SK-N-SH (cell line): Measurements from ENCODE around the gene CCL4. TPM values are rescaled to one million over a fixed set of nuclear protein-coding genes. Genes with fewer than 3 reads are reported as not detected.

Experiments used
- CTCF ChIA-PET: fragments of 300-600, 350-600 bp; formaldehyde crosslinking; extraction: SDS; loops from one replicate; lab custom pipeline; 2021; lab: Yijun Ruan, JAX
- POLR2A ChIA-PET: fragments of 350-600 bp; sonication (Branson Sonifier 250); formaldehyde crosslinking; extraction: SDS; loops from one replicate; lab custom pipeline; 2020; ENCODE audit warnings: antibody characterized with exemption, inconsistent platforms; lab: Yijun Ruan, JAX
- DNase-seq: peaks from one replicate; pipeline ENCODE4 v3.0.0; 2012
- H2AFZ ChIP-seq: fragments of 200-600 bp; sonication (generic); 2 replicates; pipeline ENCODE4 v1.8.1; 2016; ENCODE audit warnings: antibody characterized with exemption, mild to moderate bottlenecking, low read depth
- H3F3A ChIP-seq: fragments of 200-600 bp; sonication (generic); replicated peaks from 2 replicates; pipeline ENCODE3; 2016; ENCODE audit warnings: antibody characterized with exemption, mild to moderate bottlenecking; ENCODE audit not compliant: insufficient read depth
- H3K27ac ChIP-seq, 2 experiments: fragments of 200-500 bp in 1 of 2; fragments of 200-600 bp in 1 of 2; sonication (Bioruptor generic) in 1 of 2; sonication (generic), shearing (Covaris generic) in 1 of 2; 2 replicates each; pipeline versions ENCODE4 v1.5.1 to v1.6.1; 2014 to 2016; ENCODE audit warnings: low read depth in 2 of 2, inconsistent platforms in 1 of 2, low read length in 1 of 2, mild to moderate bottlenecking in 1 of 2, mixed read lengths in 1 of 2
- H3K27me3 ChIP-seq: fragments of 200-600 bp; sonication (generic), shearing (Covaris generic); 2 replicates; pipeline ENCODE4 v1.6.1; 2016; ENCODE audit warnings: mixed run types; ENCODE audit not compliant: insufficient read depth
- H3K36me3 ChIP-seq, 2 experiments: fragments of 200-500 bp in 1 of 2; fragments of 200-600 bp in 1 of 2; sonication (Bioruptor generic) in 1 of 2; sonication (generic) in 1 of 2; replicated peaks in 1 of 2; 2 replicates each; pipeline versions ENCODE3 to v1.5.1; 2014 to 2016; ENCODE audit warnings: low read length in 1 of 2, mild to moderate bottlenecking in 1 of 2; ENCODE audit not compliant: insufficient read depth in 2 of 2, control insufficient read depth in 1 of 2
- H3K4me1 ChIP-seq, 2 experiments: fragments of 200-500 bp in 1 of 2; fragments of 200-600 bp in 1 of 2; sonication (Bioruptor generic) in 1 of 2; sonication (generic), shearing (Covaris generic) in 1 of 2; 2 replicates each; pipeline versions ENCODE4 v1.5.1 to v1.6.1; 2014 to 2016; ENCODE audit warnings: low read depth in 1 of 2, low read length in 1 of 2, mixed run types in 1 of 2; ENCODE audit not compliant: insufficient read depth in 2 of 2, control insufficient read depth in 1 of 2
- H3K4me2 ChIP-seq: fragments of 200-600 bp; sonication (generic), shearing (Covaris generic); 2 replicates; pipeline ENCODE4 v1.6.1; 2017; ENCODE audit warnings: mixed run types
- H3K4me3 ChIP-seq, 2 experiments: fragments of 200-500 bp in 1 of 2; fragments of 200-600 bp in 1 of 2; sonication (Bioruptor generic) in 1 of 2; sonication (generic), shearing (Covaris generic) in 1 of 2; 2 replicates each; pipeline versions ENCODE4 v1.5.1 to v1.8.1; 2014 to 2016; ENCODE audit warnings: low read depth in 2 of 2, inconsistent platforms in 1 of 2, low read length in 1 of 2, mild to moderate bottlenecking in 1 of 2, mixed read lengths in 1 of 2, moderate library complexity in 1 of 2
- H3K79me2 ChIP-seq: fragments of 200-600 bp; sonication (generic); 2 replicates; pipeline ENCODE4 v1.8.1; 2017; ENCODE audit warnings: mild to moderate bottlenecking; ENCODE audit not compliant: insufficient read depth
- H3K9ac ChIP-seq: fragments of 200-600 bp; sonication (generic); 2 replicates; pipeline ENCODE4 v1.6.1; 2017; ENCODE audit warnings: mixed run types
- H3K9me2 ChIP-seq: fragments of 200-600 bp; sonication (generic); 2 replicates; pipeline ENCODE4 v1.6.1; 2017; ENCODE audit warnings: mixed run types
- H3K9me3 ChIP-seq: fragments of 200-600 bp; sonication (generic); 2 replicates; pipeline ENCODE4 v1.6.1; 2017; ENCODE audit warnings: mixed run types, mild to moderate bottlenecking, moderate library complexity
- H4K20me1 ChIP-seq: fragments of 200-600 bp; sonication (generic); 2 replicates; pipeline ENCODE4 v1.6.1; 2017; ENCODE audit warnings: mild to moderate bottlenecking, mixed run types; ENCODE audit not compliant: insufficient read depth
- CTCF ChIP-seq: fragments of 200-600 bp; sonication (generic); IDR thresholded peaks from 2 replicates; pipeline ENCODE4 v1.6.1; 2017; ENCODE audit warnings: antibody characterized with exemption, mild to moderate bottlenecking, moderate library complexity
- ELF1 ChIP-seq: IDR thresholded peaks from 2 replicates; pipeline ENCODE4 v1.4.0; 2012
- EZH2phosphoT487 ChIP-seq: fragments of 200-600 bp; sonication (generic); IDR thresholded peaks from 2 replicates; pipeline ENCODE4 v1.6.1; 2017; ENCODE audit warnings: low read depth, mixed run types, mild to moderate bottlenecking, antibody characterized with exemption, moderate library complexity, borderline replicate concordance
- FOSL2 ChIP-seq: IDR thresholded peaks from 2 replicates; pipeline ENCODE4 v1.4.0; 2012; ENCODE audit warnings: low read depth, mild to moderate bottlenecking, moderate library complexity, borderline replicate concordance
- FOXM1 ChIP-seq: IDR thresholded peaks from 2 replicates; pipeline ENCODE4 v1.4.0; 2012; ENCODE audit warnings: low read depth, mild to moderate bottlenecking
- IRF3 ChIP-seq: fragments of 150-350 bp; IDR thresholded peaks from 2 replicates; pipeline ENCODE4 v1.6.1; 2016; ENCODE audit warnings: mild to moderate bottlenecking, low read depth, low read length
- NRF1 ChIP-seq: IDR thresholded peaks from 2 replicates; pipeline ENCODE4 v1.6.1; 2012; ENCODE audit warnings: low read depth, mild to moderate bottlenecking, low read length
- POLR2AphosphoS5 ChIP-seq: IDR thresholded peaks from 2 replicates; pipeline ENCODE4 v1.6.1; 2012; ENCODE audit warnings: low read depth, low read length
- RAD21 ChIP-seq: IDR thresholded peaks from 2 replicates; pipeline ENCODE4 v1.6.1; 2012; ENCODE audit warnings: mild to moderate bottlenecking, low read length
- REST ChIP-seq: IDR thresholded peaks from 2 replicates; pipeline ENCODE4 v1.6.1; 2012; ENCODE audit warnings: mild to moderate bottlenecking, low read depth, low read length, moderate library complexity
- SIN3A ChIP-seq: IDR thresholded peaks from 2 replicates; pipeline ENCODE4 v1.6.1; 2012; ENCODE audit warnings: low read depth, mild to moderate bottlenecking, low read length, moderate library complexity, borderline replicate concordance
- TCF12 ChIP-seq: IDR thresholded peaks from 2 replicates; pipeline ENCODE4 v1.4.0; 2012
- USF2 ChIP-seq: fragments of 150-350 bp; IDR thresholded peaks from 2 replicates; pipeline ENCODE4 v1.6.1; 2017; ENCODE audit warnings: antibody characterized with exemption, low read length, low read depth, borderline replicate concordance
- ZBTB33 ChIP-seq: IDR thresholded peaks from 2 replicates; pipeline ENCODE4 v1.4.0; 2012; ENCODE audit warnings: low read depth, borderline replicate concordance
- WGBS: methylation state at CpG from one replicate; pipeline ENCODE4 v1.1.6; 2017; ENCODE audit warnings: low lambda C conversion rate; 5-methylcytosine and 5-hydroxymethylcytosine counted together
- polyA plus RNA-seq, 3 experiments: library from polyadenylated mRNA; depleted of rRNA; stranded (reverse); fragments of >200 nt; gene quantifications; 2 replicates each; pipeline ENCODE4 v1.2.3, GENCODE V29; 2012

CCL4 gene
- polyA plus RNA-seq, 1 of the 3 experiments (the other 2 are of a cell fraction): not detected

GRCh38 chr17:36129616-36130015, 26.0 kb downstream of the CCL4 start:
- CTCF ChIA-PET: interaction anchor here (0.9 kb wide), 1 partner anchor 20 kb away, joined by 4 read pairs; no protein-coding TSS in a partner anchor
- Histone ChIP-seq H3F3A (no peaks in the 10 kb centered on the region), H3K4me1 (no peaks in the 10 kb centered on the region), H3K4me3 (no peak overlapping the region), H3K9me2 (no peaks in the 10 kb centered on the region), H3K79me2 (no peaks in the 10 kb centered on the region), H3K9ac (no peak overlapping the region), H3K4me2 (no peak overlapping the region), H2AFZ (no peak overlapping the region), H3K9me3 (no peaks in the 10 kb centered on the region), H3K27me3 (no peaks in the 10 kb centered on the region), H3K27ac (no peak overlapping the region), H3K36me3 (no peaks in the 10 kb centered on the region), H4K20me1 (no peaks in the 10 kb centered on the region)
- WGBS: 0% methylated on average over 1 of the region's 1 CpG
- POLR2A ChIA-PET: no interaction called here
- TF ChIP-seq TCF12 (no peak), CTCF (no peak), FOXM1 (no peak), FOSL2 (no peak), SIN3A (no peak)
- no peak for DNase-seq

GRCh38 chr17:36130346-36130745, 26.7 kb downstream of the CCL4 start:
- H3K27me3 ChIP-seq: no peaks in the 10 kb centered on the region
- H3K9me2 ChIP-seq: no peaks in the 10 kb centered on the region
- no peaks in the 10 kb centered on the region for H3K36me3 ChIP-seq
- H3K27ac ChIP-seq: no peak overlapping the region
- H2AFZ ChIP-seq: no peak overlapping the region
- ChIA-PET POLR2A (no interaction called here), CTCF (interaction anchor here (0.9 kb wide), 1 partner anchor 19 kb away, joined by 4 read pairs; no protein-coding TSS in a partner anchor)
- H3K4me3 ChIP-seq: no peak overlapping the region
- no peaks in the 10 kb centered on the region for H4K20me1 ChIP-seq
- H3F3A ChIP-seq: no peaks in the 10 kb centered on the region
- H3K4me1 ChIP-seq: no peaks in the 10 kb centered on the region
- WGBS: 12% methylated on average over 5 of the region's 5 CpGs
- no peaks in the 10 kb centered on the region for H3K9me3 ChIP-seq
- H3K4me2 ChIP-seq: no peak overlapping the region
- H3K9ac ChIP-seq: no peak overlapping the region
- no peaks in the 10 kb centered on the region for H3K79me2 ChIP-seq
- no peak for DNase-seq
- TF ChIP-seq NRF1 (no peak), ZBTB33 (no peak), ELF1 (no peak), REST (no peak), CTCF (no peak), RAD21 (no peak), USF2 (no peak), IRF3 (no peak), POLR2AphosphoS5 (no peak), EZH2phosphoT487 (no peak)
